ENCODE data around the gene FANCM.

FANCM gene

GRCh38 chr14:45114327-45114726 is 21.4 kb upstream of the FANCM start:
- no peak for TF ChIP-seq REST (IDR thresholded peaks at IDR 0.05; ENCODE audit: low read depth)
- no peak for TF ChIP-seq NFIC (IDR thresholded peaks at IDR 0.05)
- TF ChIP-seq ZBTB7A (IDR thresholded peaks at IDR 0.05; ENCODE audit: low read depth) = no peak
- TF ChIP-seq YY1 (IDR thresholded peaks at IDR 0.05; ENCODE audit: low read depth) = no peak
- TF ChIP-seq TCF12 (IDR thresholded peaks at IDR 0.05; ENCODE audit: low read depth) = no peak
- TF ChIP-seq FOXM1 (IDR thresholded peaks at IDR 0.05; ENCODE audit: borderline replicate concordance, low read depth) = no peak
- no peak for TF ChIP-seq RAD21 (IDR thresholded peaks at IDR 0.05; ENCODE audit: low read depth)
- no peak for TF ChIP-seq CREB1 (IDR thresholded peaks at IDR 0.05; ENCODE audit: low read depth)
- TF ChIP-seq TAF1 (IDR thresholded peaks at IDR 0.05; ENCODE audit: low read depth) = no peak
- TF ChIP-seq TEAD4 (IDR thresholded peaks at IDR 0.05) = no peak
- no peak for TF ChIP-seq CEBPB (IDR thresholded peaks at IDR 0.05)
- no peak for TF ChIP-seq USF1 (IDR thresholded peaks at IDR 0.05)
- no peak for TF ChIP-seq MAX (IDR thresholded peaks at IDR 0.05)
- TF ChIP-seq EGR1 (IDR thresholded peaks at IDR 0.05) = no peak
- TF ChIP-seq EP300 (IDR thresholded peaks at IDR 0.05; ENCODE audit: borderline replicate concordance) = no peak

- TF ChIP-seq USF1 (IDR thresholded peaks at IDR 0.05) (no peak), REST (IDR thresholded peaks at IDR 0.05; ENCODE audit: low read depth) (no peak), EGR1 (IDR thresholded peaks at IDR 0.05) (no peak), ZBTB7A (IDR thresholded peaks at IDR 0.05; ENCODE audit: low read depth) (no peak), EP300 (IDR thresholded peaks at IDR 0.05; ENCODE audit: borderline replicate concordance) (no peak)
Observed at GRCh38 chr14:45118594-45118993, 17.1 kb upstream of the FANCM start.

GRCh38 chr14:45120096-45120495 is 15.6 kb upstream of the FANCM start:
- no peak for TF ChIP-seq REST (IDR thresholded peaks at IDR 0.05; ENCODE audit: low read depth)
- no peak for TF ChIP-seq TAF1 (IDR thresholded peaks at IDR 0.05; ENCODE audit: low read depth)
- no peak for TF ChIP-seq CREB1 (IDR thresholded peaks at IDR 0.05; ENCODE audit: low read depth)
- TF ChIP-seq EP300 (IDR thresholded peaks at IDR 0.05; ENCODE audit: borderline replicate concordance) = no peak
- TF ChIP-seq MAX (IDR thresholded peaks at IDR 0.05) = no peak
- TF ChIP-seq CEBPB (IDR thresholded peaks at IDR 0.05) = no peak
- TF ChIP-seq ZBTB7A (IDR thresholded peaks at IDR 0.05; ENCODE audit: low read depth) = no peak
- no peak for TF ChIP-seq NFIC (IDR thresholded peaks at IDR 0.05)
- no peak for TF ChIP-seq USF1 (IDR thresholded peaks at IDR 0.05)
- TF ChIP-seq YY1 (IDR thresholded peaks at IDR 0.05; ENCODE audit: low read depth) = no peak
- no peak for TF ChIP-seq TEAD4 (IDR thresholded peaks at IDR 0.05)
- no peak for TF ChIP-seq TCF12 (IDR thresholded peaks at IDR 0.05; ENCODE audit: low read depth)
- no peak for TF ChIP-seq EGR1 (IDR thresholded peaks at IDR 0.05)
- TF ChIP-seq RAD21 (IDR thresholded peaks at IDR 0.05; ENCODE audit: low read depth) = no peak
- TF ChIP-seq FOXM1 (IDR thresholded peaks at IDR 0.05; ENCODE audit: borderline replicate concordance, low read depth) = no peak

GRCh38 chr14:45123271-45123670 is 12.5 kb upstream of the FANCM start:
- TF ChIP-seq RAD21 (IDR thresholded peaks at IDR 0.05; ENCODE audit: low read depth) (no peak), YY1 (IDR thresholded peaks at IDR 0.05; ENCODE audit: low read depth) (no peak), CEBPB (IDR thresholded peaks at IDR 0.05) (no peak), MAX (IDR thresholded peaks at IDR 0.05) (no peak), CREB1 (IDR thresholded peaks at IDR 0.05; ENCODE audit: low read depth) (no peak), ZBTB7A (IDR thresholded peaks at IDR 0.05; ENCODE audit: low read depth) (no peak), TEAD4 (IDR thresholded peaks at IDR 0.05) (no peak), REST (IDR thresholded peaks at IDR 0.05; ENCODE audit: low read depth) (no peak), TAF1 (IDR thresholded peaks at IDR 0.05; ENCODE audit: low read depth) (no peak), EGR1 (IDR thresholded peaks at IDR 0.05) (no peak)

All from Ishikawa (cell line).